HUES48 (cell line): ENCODE data around the gene LRTM2.

Source experiments
- H3K27ac ChIP-seq: one replicate; pipeline ENCODE4 v1.7.0; 2013; ENCODE audit warnings: low read depth, low read length, inconsistent platforms
- H3K27me3 ChIP-seq: 2 replicates; pipeline ENCODE4 v1.6.1; 2013; ENCODE audit warnings: mild to moderate bottlenecking, low read length; ENCODE audit not compliant: control insufficient read depth, insufficient read depth
- H3K36me3 ChIP-seq: 2 replicates; pipeline ENCODE4 v1.6.1; 2013; ENCODE audit warnings: low read length; ENCODE audit not compliant: control insufficient read depth, insufficient read depth
- H3K4me1 ChIP-seq: 2 replicates; pipeline ENCODE4 v1.6.1; 2013; ENCODE audit warnings: mild to moderate bottlenecking, low read length; ENCODE audit not compliant: control insufficient read depth, insufficient read depth
- H3K4me3 ChIP-seq: 2 replicates; pipeline ENCODE4 v1.5.1; 2013; ENCODE audit warnings: mild to moderate bottlenecking, low read depth, low read length
- H3K9ac ChIP-seq: 2 replicates; pipeline ENCODE4 v1.6.1; 2013; ENCODE audit warnings: mild to moderate bottlenecking, low read depth, low read length, moderate library complexity
- H3K9me3 ChIP-seq: 2 replicates; pipeline ENCODE4 v1.6.1; 2013; ENCODE audit warnings: low read length; ENCODE audit not compliant: control insufficient read depth, insufficient read depth

Gene LRTM2

GRCh38 chr12:1820191-1820895 lies at the start of gene LRTM2:
TSS of gene LRTM2 (plus strand) at chr12:1820565. CDS start at chr12:1828149, 7,584 bp downstream.
- H3K9me3 ChIP-seq: no peaks in the 10 kb centered on the region
- no peaks in the 10 kb centered on the region for H3K36me3 ChIP-seq
- peaks cover 32% of the 10 kb centered on the region for H3K27me3 ChIP-seq
- no peak within 1 kb of the TSS for H3K9ac ChIP-seq
- peaks cover 8% of the 10 kb centered on the region; the same call in 1 of the 2 replicates for H3K4me1 ChIP-seq
- H3K27ac ChIP-seq: no peak within 1 kb of the TSS
- H3K4me3 ChIP-seq: peak within 1 kb of the TSS; percentile 53

GRCh38 chr12:1773937-1774655 lies 46.3 kb upstream of the LRTM2 start:
- Histone ChIP-seq H3K27me3 (no peaks in the 10 kb centered on the region), H3K4me1 (peaks cover 14% of the 10 kb centered on the region), H3K36me3 (peaks cover 15% of the 10 kb centered on the region), H3K9ac (no peak overlapping the region), H3K27ac (no peak overlapping the region), H3K4me3 (no peak overlapping the region), H3K9me3 (no peaks in the 10 kb centered on the region)

- H3K27ac ChIP-seq: peak overlapping the region; percentile 27
These were observed 44.0 kb upstream of the LRTM2 start for GRCh38 chr12:1776170-1776921.

GRCh38 chr12:1777798-1778197 lies 42.6 kb upstream of the LRTM2 start:
- Histone ChIP-seq H3K4me3 (no peak overlapping the region), H3K4me1 (peaks cover 17% of the 10 kb centered on the region), H3K9me3 (no peaks in the 10 kb centered on the region), H3K36me3 (peaks cover 34% of the 10 kb centered on the region), H3K9ac (no peak overlapping the region), H3K27me3 (no peaks in the 10 kb centered on the region), H3K27ac (no peak overlapping the region)

More at GRCh38 chr12:1776170-1776921, 44.0 kb upstream of the LRTM2 start:
- Histone ChIP-seq H3K36me3 (peaks cover 26% of the 10 kb centered on the region), H3K4me3 (no peak overlapping the region), H3K4me1 (peaks cover 14% of the 10 kb centered on the region), H3K9me3 (no peaks in the 10 kb centered on the region), H3K9ac (no peak overlapping the region), H3K27me3 (no peaks in the 10 kb centered on the region)

DNA sequence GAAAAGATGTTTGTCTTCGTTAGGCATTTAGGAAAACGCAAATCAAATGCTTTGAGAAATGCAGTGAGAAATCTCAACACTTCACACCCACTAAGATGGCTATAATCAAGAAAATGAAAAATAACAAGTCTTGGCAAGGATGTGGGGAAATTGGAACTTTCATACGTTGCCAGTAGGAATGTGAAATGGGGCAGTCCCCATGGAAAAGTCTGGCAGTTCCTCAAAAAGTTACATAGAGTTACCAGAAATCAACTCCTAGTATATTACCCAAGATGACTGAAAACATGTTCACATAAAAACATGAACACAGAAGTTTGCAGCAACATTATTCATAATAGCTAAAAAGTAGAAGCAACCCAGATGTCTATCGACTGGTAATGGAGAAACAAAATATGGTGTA lies 41.5 kb upstream of the LRTM2 start:
- no peak overlapping the region for H3K4me3 ChIP-seq
- no peak overlapping the region for H3K27ac ChIP-seq
- no peaks in the 10 kb centered on the region for H3K9me3 ChIP-seq
- peaks cover 17% of the 10 kb centered on the region for H3K4me1 ChIP-seq
- no peak overlapping the region for H3K9ac ChIP-seq
- H3K36me3 ChIP-seq: peaks cover 28% of the 10 kb centered on the region
- H3K27me3 ChIP-seq: no peaks in the 10 kb centered on the region

GRCh38 chr12:1779783-1780182 lies 40.6 kb upstream of the LRTM2 start:
- H3K4me3 ChIP-seq: no peak overlapping the region
- no peak overlapping the region for H3K27ac ChIP-seq
- H3K36me3 ChIP-seq: peaks cover 34% of the 10 kb centered on the region
- peaks cover 17% of the 10 kb centered on the region for H3K4me1 ChIP-seq
- H3K27me3 ChIP-seq: no peaks in the 10 kb centered on the region
- H3K9me3 ChIP-seq: no peaks in the 10 kb centered on the region
- no peak overlapping the region for H3K9ac ChIP-seq

DNA sequence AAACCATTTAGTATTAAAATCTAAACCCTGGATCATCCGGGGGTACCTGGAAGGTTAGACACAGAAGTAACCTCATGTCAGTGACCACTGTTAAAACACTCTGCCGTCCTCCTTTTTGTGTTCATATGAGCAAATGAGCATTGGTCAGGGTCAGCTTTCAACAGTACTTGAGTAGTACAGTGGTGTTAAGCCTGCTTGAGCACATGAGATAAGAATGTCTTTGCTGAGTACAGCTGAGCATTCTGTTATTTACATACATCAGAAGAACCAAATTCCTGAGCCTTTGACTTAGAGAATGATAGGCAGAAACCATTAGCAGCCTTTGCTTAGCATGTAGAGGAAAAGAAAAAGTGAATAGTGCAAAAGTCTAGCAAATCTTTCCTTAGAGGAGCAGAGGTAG lies 38.6 kb upstream of the LRTM2 start:
- no peaks in the 10 kb centered on the region for H3K9me3 ChIP-seq
- H3K4me3 ChIP-seq: no peak overlapping the region
- peaks cover 53% of the 10 kb centered on the region for H3K36me3 ChIP-seq
- no peaks in the 10 kb centered on the region for H3K27me3 ChIP-seq
- peaks cover 4% of the 10 kb centered on the region for H3K4me1 ChIP-seq
- H3K27ac ChIP-seq: peak overlapping the region; percentile 20
- H3K9ac ChIP-seq: no peak overlapping the region

DNA sequence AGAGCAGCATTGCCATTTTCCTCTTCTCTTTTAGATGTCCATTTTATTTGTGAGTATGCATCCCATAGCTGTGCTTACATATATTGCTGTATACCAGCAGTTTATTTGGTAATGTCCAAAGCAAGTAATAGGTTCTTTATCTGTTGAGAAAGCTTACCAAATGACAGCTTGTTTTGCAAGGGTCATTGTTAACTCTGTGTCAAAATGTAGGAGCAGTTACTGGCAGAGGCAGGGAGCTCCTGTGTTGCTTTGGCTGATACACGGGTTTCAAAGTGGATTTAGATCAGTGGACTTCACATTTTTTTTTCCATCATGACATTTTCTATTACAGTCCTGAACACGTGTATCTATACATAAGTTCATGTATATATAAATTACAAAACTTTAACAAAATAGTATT lies 38.1 kb upstream of the LRTM2 start:
- Histone ChIP-seq H3K9ac (no peak overlapping the region), H3K27ac (peak overlapping the region; percentile 20), H3K4me3 (no peak overlapping the region), H3K4me1 (peaks cover 4% of the 10 kb centered on the region; the same call in 1 of the 2 replicates), H3K36me3 (peaks cover 56% of the 10 kb centered on the region), H3K27me3 (no peaks in the 10 kb centered on the region), H3K9me3 (no peaks in the 10 kb centered on the region)

DNA sequence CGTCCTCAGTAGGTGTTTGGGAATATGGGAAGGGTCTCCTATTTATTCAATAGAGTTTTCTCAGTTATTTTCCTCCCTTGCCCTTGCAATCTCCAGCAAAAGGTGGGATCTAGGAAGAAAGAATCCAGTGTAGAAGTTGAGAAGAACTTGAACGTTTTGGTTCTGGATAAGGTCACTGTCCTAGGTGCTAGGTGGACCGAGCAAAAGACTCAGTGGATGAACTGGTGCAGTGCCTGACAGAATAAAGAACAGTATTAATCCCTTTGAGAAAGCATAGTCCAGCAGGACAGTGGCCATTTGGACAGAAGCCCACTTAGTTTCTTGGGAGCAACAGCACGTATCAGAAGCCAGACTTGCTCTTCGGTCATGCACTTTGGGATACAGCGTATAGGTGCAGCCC lies 32.7 kb upstream of the LRTM2 start:
- no peak overlapping the region for H3K9ac ChIP-seq
- H3K4me3 ChIP-seq: no peak overlapping the region
- peaks cover 2% of the 10 kb centered on the region; the same call in 1 of the 2 replicates for H3K4me1 ChIP-seq
- H3K9me3 ChIP-seq: no peaks in the 10 kb centered on the region
- H3K36me3 ChIP-seq: peaks cover 35% of the 10 kb centered on the region
- no peak overlapping the region for H3K27ac ChIP-seq
- H3K27me3 ChIP-seq: no peaks in the 10 kb centered on the region

GRCh38 chr12:1790444-1790843 lies 29.9 kb upstream of the LRTM2 start:
- Histone ChIP-seq H3K9me3 (no peaks in the 10 kb centered on the region), H3K4me3 (no peak overlapping the region), H3K27ac (no peak overlapping the region), H3K4me1 (peaks cover 7% of the 10 kb centered on the region), H3K9ac (no peak overlapping the region), H3K27me3 (no peaks in the 10 kb centered on the region), H3K36me3 (peaks cover 20% of the 10 kb centered on the region)
